CD4-positive, alpha-beta memory T cell (primary cell): ENCODE measurements around the gene CRYGN. TPM values are rescaled to one million over a fixed set of nuclear protein-coding genes. Genes with fewer than 3 reads are reported as not detected.
A peak's percentile ranks its signal among the peaks of the same experiment; 100 is the strongest.

Source experiments
- CTCF ChIA-PET: fragments of 350-600 bp; sonication (Branson Sonifier 250); formaldehyde crosslinking; loops from one replicate; lab custom pipeline; 2021; ENCODE audit warnings: inconsistent platforms; ENCODE audit not compliant: partially characterized antibody; lab: Charles Lee
- POLR2A ChIA-PET: fragments of 350-600 bp; sonication (Branson Sonifier 250); formaldehyde crosslinking; loops from one replicate; lab custom pipeline; 2021; ENCODE audit not compliant: partially characterized antibody; lab: Charles Lee
- DNase-seq, 5 donors: peaks; one replicate each; pipeline versions ENCODE4 v3.0.0 to v3.0.0-alpha.2; 2020 to 2022; ENCODE audit warnings: mixed read lengths in 1 of 5
- H3K27ac ChIP-seq: one replicate; pipeline ENCODE4 v1.7.0; 2013; ENCODE audit warnings: low read depth, low read length
- H3K27me3 ChIP-seq: 2 replicates; pipeline ENCODE4 v1.7.0; 2013; ENCODE audit warnings: mild to moderate bottlenecking, low read length, moderate library complexity; ENCODE audit not compliant: insufficient read depth
- H3K36me3 ChIP-seq: 2 replicates; pipeline ENCODE4 v1.7.0; 2013; ENCODE audit warnings: mild to moderate bottlenecking, low read length, moderate library complexity; ENCODE audit not compliant: insufficient read depth
- H3K4me1 ChIP-seq: 2 replicates; pipeline ENCODE4 v1.7.0; 2013; ENCODE audit warnings: mild to moderate bottlenecking, low read length, moderate library complexity; ENCODE audit not compliant: insufficient read depth
- H3K4me3 ChIP-seq, 2 donors: one replicate each; pipeline ENCODE4 v1.7.0; 2013; ENCODE audit warnings: low read length in 2 of 2, mild to moderate bottlenecking in 1 of 2
- H3K9me3 ChIP-seq, 2 donors: one replicate each; pipeline ENCODE4 v1.7.0; 2013; ENCODE audit warnings: low read length in 2 of 2, control low read depth in 1 of 2; ENCODE audit not compliant: control insufficient read depth in 1 of 2
- H3K27ac Mint-ChIP-seq, 7 donors: one replicate each; pipeline ENCODE4 v1.8.0; 2020 to 2021; ENCODE audit warnings: mixed read lengths in 7 of 7, mild to moderate bottlenecking in 6 of 7, inconsistent platforms in 3 of 7, moderate library complexity in 3 of 7
- H3K27me3 Mint-ChIP-seq, 2 donors: one replicate each; pipeline ENCODE4 v1.8.0; 2020 to 2021; ENCODE audit warnings: mixed read lengths in 2 of 2
- H3K36me3 Mint-ChIP-seq, 2 donors: one replicate each; pipeline ENCODE4 v1.8.0; 2020 to 2021; ENCODE audit warnings: mixed read lengths in 2 of 2, inconsistent platforms in 1 of 2, mild to moderate bottlenecking in 1 of 2
- H3K4me1 Mint-ChIP-seq, 4 donors: one replicate each; pipeline ENCODE4 v1.8.0; 2020 to 2021; ENCODE audit warnings: mixed read lengths in 4 of 4, mild to moderate bottlenecking in 1 of 4
- H3K4me3 Mint-ChIP-seq, 8 donors: one replicate each; pipeline ENCODE4 v1.8.0; 2020 to 2021; ENCODE audit warnings: mixed read lengths in 8 of 8, mild to moderate bottlenecking in 7 of 8, moderate library complexity in 6 of 8, inconsistent platforms in 3 of 8
- H3K9me3 Mint-ChIP-seq, 8 donors: one replicate each; pipeline ENCODE4 v1.8.0; 2020 to 2021; ENCODE audit warnings: mixed read lengths in 8 of 8, mild to moderate bottlenecking in 5 of 8, inconsistent platforms in 3 of 8, moderate library complexity in 1 of 8
- intact Hi-C: fragments of 100-400 bp; cut with micrococcal nuclease; formaldehyde crosslinking; loops from one replicate; pipeline ENCODE4 v1.15.1; 2023
- microRNA-seq: library from miRNA; unstranded; fragments of <30 nt; microRNA quantifications from one replicate; pipeline ENCODE4 v1.2.0, GENCODE V29; 2021; ENCODE audit warnings: borderline replicate concordance, borderline number of aligned reads, borderline microRNAs expressed, mixed read lengths
- polyA plus RNA-seq, 2 donors: library from polyadenylated mRNA; unstranded; fragments of 300-500 nt; fragmentation: Illumina TruSeq; gene quantifications; one replicate each; pipeline ENCODE4 v1.2.3, GENCODE V29; 2021
- total RNA-seq, 2 experiments: library from RNA; stranded (reverse); gene quantifications; one replicate each; pipeline ENCODE4 v1.2.3, GENCODE V29; 2021

CRYGN gene
- total and polyA plus RNA-seq, 4 experiments from 2014 or later: 1.9 TPM; not detected in 3

- Histone ChIP-seq H3K27ac (peak overlapping the region; percentile 60), H3K4me3 (peak overlapping the region in 1 of 2 donors; percentile 51), H3K4me1 (peaks cover 16% of the 10 kb centered on the region), H3K27me3 (peaks cover 6% of the 10 kb centered on the region), H3K36me3 (peaks cover 17% of the 10 kb centered on the region), H3K9me3 (no peaks in the 10 kb centered on the region)
- peak in 1 of 5 donors; percentile 7 for DNase-seq
- peak overlapping the region in 6 of 8 donors; percentile 21 to 80 (median 62) for H3K4me3 Mint-ChIP-seq
- H3K27ac Mint-ChIP-seq: peak overlapping the region; percentile 52 to 91 (median 76)
- intact Hi-C loops: loop anchor here (5.0 kb wide), 2 partner anchors 51 to 66 kb away; no protein-coding TSS in a partner anchor
- no peaks in the 10 kb centered on the region for H3K9me3 Mint-ChIP-seq
- ChIA-PET POLR2A (interaction anchor here (0.7 to 1.2 kb wide), 5 partner anchors 29 to 76 kb away, joined by 3 read pairs; partner anchors contain the start of gene WDR86), CTCF (interaction anchor here (0.6 to 1.6 kb wide), 5 partner anchors 9 to 67 kb away, joined by 3 to 5 read pairs (median 3); no protein-coding TSS in a partner anchor)
- peaks cover 2 to 6% of the 10 kb centered on the region in 2 donors for H3K27me3 Mint-ChIP-seq
- peaks cover 6 to 19% (median 11%) of the 10 kb centered on the region in 4 donors for H3K4me1 Mint-ChIP-seq
- peaks cover 31 to 35% of the 10 kb centered on the region in 2 donors for H3K36me3 Mint-ChIP-seq
Observed at GRCh38 chr7:151381098-151381347, 58.9 kb downstream of the CRYGN start.

DNA sequence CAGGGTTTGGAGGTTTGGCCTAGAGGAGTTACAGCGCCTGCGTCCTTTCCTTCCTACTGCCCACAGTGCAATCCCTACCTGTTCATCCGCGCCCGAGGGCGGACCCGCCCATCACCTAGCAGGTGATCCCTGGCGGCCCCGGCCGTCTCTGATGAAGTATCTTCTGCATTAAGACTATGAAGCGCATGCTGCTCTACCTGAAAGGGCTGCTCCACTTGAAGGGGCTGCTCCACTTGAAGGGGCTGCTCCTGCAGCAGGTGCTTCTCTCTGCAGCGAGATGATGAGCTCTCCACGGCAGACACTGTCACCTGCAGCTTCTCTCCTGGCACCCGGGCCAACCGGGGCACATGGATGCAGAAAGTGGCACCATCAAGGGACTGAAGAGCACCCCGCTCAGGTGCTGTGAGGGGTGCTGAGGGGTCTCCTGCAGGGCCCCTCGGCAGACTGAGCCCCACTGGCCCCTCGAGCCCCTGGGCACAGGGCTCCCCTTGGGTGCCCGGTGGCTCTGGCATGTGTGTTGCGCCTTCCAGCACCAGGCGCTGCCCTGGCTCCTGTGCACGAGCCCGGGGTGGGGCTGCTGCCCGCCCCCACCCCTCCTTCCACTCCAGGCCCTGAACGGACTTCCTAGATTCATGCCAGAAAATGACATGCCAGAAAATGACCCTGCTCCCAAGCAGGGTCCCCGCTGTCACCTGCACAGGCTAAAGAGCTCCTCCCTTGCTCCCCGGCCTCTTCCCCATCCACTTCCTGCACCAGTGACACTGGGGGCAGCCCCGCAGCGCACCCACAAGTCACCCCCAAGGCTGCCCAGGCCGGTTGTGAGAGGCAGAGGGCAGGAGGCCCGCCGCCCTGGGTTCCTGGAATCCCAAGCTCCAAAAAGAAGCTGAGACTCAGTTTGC is 59.5 kb downstream of the CRYGN start:
- no peak overlapping the region for H3K4me3 ChIP-seq
- intact Hi-C loops: loop anchor here (5.0 kb wide), 2 partner anchors 52 to 67 kb away; no protein-coding TSS in a partner anchor
- ChIA-PET CTCF (interaction anchor here (0.6 to 1.6 kb wide), 5 partner anchors 9 to 68 kb away, joined by 3 to 5 read pairs (median 3); no protein-coding TSS in a partner anchor), POLR2A (interaction anchor here (0.7 to 1.2 kb wide), 5 partner anchors 29 to 76 kb away, joined by 3 read pairs; partner anchors contain the start of gene WDR86)
- Mint-ChIP-seq H3K36me3 (peaks cover 33 to 41% of the 10 kb centered on the region in 2 donors), H3K27me3 (peaks cover 2 to 6% of the 10 kb centered on the region in 2 donors), H3K4me1 (peaks cover 7 to 20% (median 11%) of the 10 kb centered on the region in 4 donors), H3K4me3 (peak overlapping the region in 7 of 8 donors; percentile 21 to 80 (median 61)), H3K9me3 (no peaks in the 10 kb centered on the region), H3K27ac (peak overlapping the region; percentile 52 to 91 (median 82))
- H3K4me1 ChIP-seq: peaks cover 16% of the 10 kb centered on the region
- peaks cover 23% of the 10 kb centered on the region for H3K36me3 ChIP-seq
- H3K27me3 ChIP-seq: peaks cover 6% of the 10 kb centered on the region
- H3K9me3 ChIP-seq: no peaks in the 10 kb centered on the region
- H3K27ac ChIP-seq: peak overlapping the region; percentile 60
- no peak for DNase-seq

DNA sequence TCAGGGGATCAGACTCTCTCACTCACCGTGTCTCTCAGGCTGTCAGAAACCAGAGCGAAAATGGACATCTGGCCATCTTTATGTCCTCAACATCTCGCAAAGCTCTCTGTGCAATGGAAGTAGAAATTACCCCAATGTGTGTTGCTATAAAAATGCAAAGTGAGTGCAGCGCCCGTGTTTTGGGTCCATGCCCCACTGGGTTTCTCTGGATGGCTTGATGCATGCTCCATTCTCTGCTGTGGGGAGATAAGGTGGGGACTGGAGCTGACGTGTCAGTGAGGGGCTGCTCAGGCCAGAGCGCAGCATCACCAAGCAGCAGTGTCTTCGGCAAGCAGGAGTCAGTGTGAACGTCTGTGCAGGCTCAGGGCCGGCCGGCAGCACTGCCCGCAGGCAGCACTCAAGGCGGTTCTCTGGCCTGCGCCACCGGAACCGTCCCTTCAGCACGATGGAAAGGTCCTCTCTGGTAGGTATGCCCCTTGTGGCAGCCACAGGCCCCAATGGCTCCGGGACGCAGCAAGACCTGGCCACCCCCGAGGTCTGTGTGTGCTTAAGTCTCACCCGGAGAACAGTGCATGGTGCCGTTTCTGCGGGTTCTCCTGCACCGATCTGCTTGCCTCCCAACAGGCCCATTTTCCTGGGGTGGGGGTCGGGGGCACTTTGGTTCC is 60.3 kb downstream of the CRYGN start:
- ChIA-PET POLR2A (interaction anchor here (1.1 to 1.2 kb wide), 2 partner anchors 62 to 69 kb away, joined by 3 read pairs; no protein-coding TSS in a partner anchor), CTCF (interaction anchor here (1.6 to 1.7 kb wide), 2 partner anchors 11 to 69 kb away, joined by 5 read pairs; no protein-coding TSS in a partner anchor)
- Mint-ChIP-seq H3K4me1 (peaks cover 7 to 22% (median 12%) of the 10 kb centered on the region in 4 donors), H3K4me3 (peak overlapping the region in 2 of 8 donors; percentile 11 to 27), H3K27ac (peak overlapping the region; percentile 39 to 88 (median 76)), H3K27me3 (peaks cover 2 to 6% of the 10 kb centered on the region in 2 donors), H3K36me3 (peaks cover 34 to 45% of the 10 kb centered on the region in 2 donors), H3K9me3 (no peaks in the 10 kb centered on the region)
- Histone ChIP-seq H3K4me3 (no peak overlapping the region), H3K9me3 (no peaks in the 10 kb centered on the region), H3K27ac (no peak overlapping the region), H3K27me3 (peaks cover 6% of the 10 kb centered on the region), H3K4me1 (peaks cover 16% of the 10 kb centered on the region), H3K36me3 (peaks cover 28% of the 10 kb centered on the region)
- no peak for DNase-seq
- intact Hi-C loops: loop anchor here (5.0 kb wide), 2 partner anchors 53 to 68 kb away; no protein-coding TSS in a partner anchor

DNA sequence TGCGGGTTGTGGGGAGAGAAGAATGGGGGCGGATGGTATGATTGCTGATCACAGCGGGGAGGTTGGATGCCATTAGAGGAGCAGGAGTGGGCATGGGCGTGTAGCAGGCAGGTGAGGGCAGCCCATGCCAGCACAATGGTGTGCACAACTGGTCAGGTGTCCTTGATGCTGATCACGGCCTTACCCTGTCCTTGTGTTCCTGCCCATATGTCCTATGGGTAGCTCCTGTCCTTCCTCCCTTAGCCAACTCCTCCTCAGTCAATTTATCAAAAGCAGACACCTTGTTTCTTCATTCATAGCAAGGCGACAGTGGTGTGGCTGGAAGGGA is 60.8 kb downstream of the CRYGN start:
- no peak for DNase-seq
- H3K27ac Mint-ChIP-seq: peak overlapping the region in 6 of 7 donors; percentile 48 to 88 (median 78)
- ChIA-PET POLR2A (interaction anchor here (1.1 kb wide), 1 partner anchor 70 kb away, joined by 3 read pairs; no protein-coding TSS in a partner anchor), CTCF (interaction anchor here (1.6 to 1.7 kb wide), 2 partner anchors 10 to 70 kb away, joined by 5 to 6 read pairs; no protein-coding TSS in a partner anchor)
- intact Hi-C loops: no loop called here
- H3K4me3 ChIP-seq: no peak overlapping the region
- peaks cover 2 to 6% of the 10 kb centered on the region in 2 donors for H3K27me3 Mint-ChIP-seq
- peaks cover 16% of the 10 kb centered on the region for H3K4me1 ChIP-seq
- H3K9me3 Mint-ChIP-seq: no peaks in the 10 kb centered on the region
- no peak overlapping the region for H3K27ac ChIP-seq
- H3K36me3 Mint-ChIP-seq: peaks cover 30 to 50% of the 10 kb centered on the region in 2 donors
- no peak overlapping the region for H3K4me3 Mint-ChIP-seq
- H3K4me1 Mint-ChIP-seq: peaks cover 7 to 21% (median 12%) of the 10 kb centered on the region in 4 donors
- H3K36me3 ChIP-seq: peaks cover 33% of the 10 kb centered on the region
- H3K27me3 ChIP-seq: peaks cover 6% of the 10 kb centered on the region
- H3K9me3 ChIP-seq: no peaks in the 10 kb centered on the region

Small RNA genes within 50 kb of the gene (microRNA-seq; reads per million reads assigned to microRNA genes)
- not detected for gene MIR3907

Other genes with a start within 250 kb of the CRYGN start
- 1 to 10 TPM; 4.9 to 6.9 TPM for gene H2BK1, start 229.7 kb downstream of the CRYGN start, total RNA-seq
- not detected for gene H2BK1, start 229.7 kb downstream of the CRYGN start, polyA plus RNA-seq
- 10 to 100 TPM; 31.4 to 35.7 TPM for gene ABCF2, start 212.9 kb downstream of the CRYGN start, total RNA-seq
- 10 to 100 TPM; 33.0 to 37.3 TPM for gene ABCF2, start 212.9 kb downstream of the CRYGN start, polyA plus RNA-seq
- 10 to 100 TPM; 52.2 to 52.3 TPM for gene CHPF2, start 207.7 kb downstream of the CRYGN start, total RNA-seq
- 10 to 100 TPM; 25.3 to 28.6 TPM for gene CHPF2, start 207.7 kb downstream of the CRYGN start, polyA plus RNA-seq
- 1 to 10 TPM; 4.0 to 5.2 TPM for gene SMARCD3, start 191.4 kb downstream of the CRYGN start, total RNA-seq
- 1 to 10 TPM; 4.6 TPM for gene SMARCD3, start 191.4 kb downstream of the CRYGN start, polyA plus RNA-seq
- gene NUB1, start 98.3 kb downstream of the CRYGN start, total RNA-seq: 100 to 1,000 TPM; 116 to 119 TPM
- gene NUB1, start 98.3 kb downstream of the CRYGN start, polyA plus RNA-seq: 10 to 100 TPM; 50.1 to 77.0 TPM
- gene WDR86, start 30.1 kb downstream of the CRYGN start, total RNA-seq: 1 to 10 TPM; 7.0 to 8.0 TPM
- gene WDR86, start 30.1 kb downstream of the CRYGN start, polyA plus RNA-seq: 10 to 100 TPM; 10.0 to 14.4 TPM
- gene RHEB, start 79.8 kb upstream of the CRYGN start, total RNA-seq: 10 to 100 TPM; 40.8 to 45.1 TPM
- 10 to 100 TPM; 83.0 to 83.2 TPM for gene RHEB, start 79.8 kb upstream of the CRYGN start, polyA plus RNA-seq